ENCODE measurements around the gene CCDC28B.
A peak's percentile ranks its signal among the peaks of the same experiment; 100 is the strongest.

CCDC28B gene

DNA sequence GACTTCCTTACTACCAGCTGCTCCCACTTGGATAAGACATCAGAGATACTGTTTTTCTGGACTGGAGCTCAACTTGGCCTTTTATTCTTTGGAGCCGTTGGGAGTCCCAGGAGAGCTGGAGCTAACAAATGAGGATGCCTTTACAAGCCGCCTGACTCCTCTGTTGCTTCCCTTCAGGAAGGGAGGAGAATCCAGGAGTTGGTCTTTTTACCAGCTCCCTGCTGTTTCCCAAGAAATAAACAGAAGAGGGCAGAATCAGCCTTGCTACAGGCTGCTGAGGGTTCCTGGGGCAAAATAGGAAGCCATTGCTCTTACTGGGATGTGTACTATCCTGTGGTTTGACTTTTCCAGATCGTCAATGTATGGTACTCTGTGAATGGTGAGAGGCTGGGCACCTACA lies 23.3 kb downstream of the CCDC28B start:
- no peak for DNase-seq

DNA sequence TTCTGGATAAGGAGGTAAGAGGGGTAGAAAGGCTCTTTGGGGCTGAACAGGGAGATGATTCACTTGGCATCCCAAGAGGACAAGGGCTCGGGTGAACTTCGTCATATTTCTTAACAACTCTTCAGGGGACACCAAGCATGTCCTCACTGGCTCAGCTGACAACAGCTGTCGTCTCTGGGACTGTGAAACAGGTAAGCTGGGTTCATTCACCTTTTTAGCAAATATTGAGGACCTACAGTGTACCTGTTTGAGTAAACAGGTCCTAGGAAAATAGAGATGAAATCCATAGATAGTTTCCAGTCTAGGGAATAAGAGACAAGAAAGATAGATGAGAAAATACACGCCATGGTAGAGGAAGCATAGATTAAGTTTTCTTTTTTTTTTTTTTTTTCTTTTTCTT lies 23.9 kb downstream of the CCDC28B start:
- no peak for DNase-seq

DNA sequence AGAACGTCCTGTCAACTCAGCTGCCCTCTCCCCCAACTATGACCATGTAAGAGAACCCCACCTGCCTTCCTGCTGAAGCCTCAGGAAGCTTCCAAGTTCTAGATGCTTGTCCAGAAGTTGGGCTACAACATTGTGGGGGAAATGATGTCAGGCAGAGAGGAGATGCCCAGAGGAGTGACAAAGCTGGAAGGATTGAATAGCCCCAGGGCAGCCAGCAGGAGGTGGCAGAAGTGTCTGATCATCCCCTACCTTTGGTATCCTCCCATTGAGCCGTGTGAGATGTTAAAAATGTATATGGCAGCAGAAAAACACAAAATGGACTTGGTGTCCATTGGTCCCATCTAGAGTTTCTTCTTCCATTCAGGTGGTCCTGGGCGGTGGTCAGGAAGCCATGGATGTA lies 28.4 kb downstream of the CCDC28B start:
- DNase-seq = no peak

DNA sequence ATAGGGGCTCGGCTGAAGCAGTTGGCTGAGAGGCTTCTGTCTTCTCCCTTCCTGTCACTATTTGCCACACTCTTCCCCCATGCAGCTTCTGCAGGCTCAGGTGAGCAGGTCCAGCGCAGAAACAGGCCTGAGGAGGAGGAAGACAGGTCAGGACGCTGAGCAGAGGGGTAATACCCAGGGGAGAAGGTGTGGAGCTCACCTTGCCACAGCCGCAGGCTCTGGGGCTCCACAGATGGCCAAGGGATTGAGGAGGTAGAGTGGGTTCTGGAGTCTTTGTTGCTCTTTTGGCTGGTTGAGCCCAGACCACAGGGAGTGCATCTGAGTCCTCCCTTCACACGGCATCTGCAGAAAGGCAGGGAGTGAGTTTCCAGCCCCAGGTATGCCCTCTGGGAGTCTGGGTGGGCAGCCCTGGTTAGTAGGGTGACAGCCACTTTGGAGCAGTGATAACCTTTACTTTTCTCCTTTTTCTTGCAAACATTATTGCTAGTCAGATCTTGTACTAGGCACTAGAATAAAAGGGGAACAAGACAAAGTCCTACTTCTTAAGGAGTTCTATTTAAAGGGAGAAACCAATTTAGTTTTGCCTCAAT lies 31.5 kb downstream of the CCDC28B start:
- no peak for DNase-seq

DNA sequence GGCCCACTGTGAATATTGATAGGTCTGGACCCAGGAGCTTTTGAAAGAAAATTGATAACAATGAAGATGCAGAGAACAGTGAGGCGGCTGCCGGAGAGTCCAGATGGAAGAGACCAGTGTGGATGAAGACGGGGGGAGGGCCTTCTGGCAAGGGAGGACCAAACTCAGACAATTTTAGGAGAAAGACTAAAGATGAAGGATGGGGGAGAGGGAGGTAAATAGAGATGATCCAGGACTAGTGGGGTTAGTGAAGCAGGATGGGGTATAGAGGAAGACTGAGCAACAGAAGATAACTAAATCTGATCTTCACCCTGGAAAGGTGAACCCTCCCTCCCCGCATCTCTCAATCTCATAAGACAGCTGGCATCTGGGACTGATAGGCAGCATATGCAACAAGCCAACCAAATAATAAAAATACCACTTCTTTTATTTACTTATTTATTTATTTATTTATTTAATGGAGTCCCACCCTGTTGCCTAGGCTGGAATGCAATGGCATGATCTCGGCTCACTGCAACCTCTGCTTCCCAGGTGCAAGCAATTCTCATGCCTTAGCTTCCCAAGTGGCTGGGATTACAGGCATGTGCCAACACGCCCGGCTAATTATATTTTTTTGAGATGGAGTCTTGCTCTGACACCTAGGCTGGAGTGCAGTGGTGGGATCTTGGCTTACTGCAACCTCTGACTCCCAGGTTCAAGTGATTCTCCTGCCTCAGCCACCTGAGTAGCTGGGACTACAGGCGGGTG lies 32.3 kb downstream of the CCDC28B start:
- no peak for DNase-seq

DNA sequence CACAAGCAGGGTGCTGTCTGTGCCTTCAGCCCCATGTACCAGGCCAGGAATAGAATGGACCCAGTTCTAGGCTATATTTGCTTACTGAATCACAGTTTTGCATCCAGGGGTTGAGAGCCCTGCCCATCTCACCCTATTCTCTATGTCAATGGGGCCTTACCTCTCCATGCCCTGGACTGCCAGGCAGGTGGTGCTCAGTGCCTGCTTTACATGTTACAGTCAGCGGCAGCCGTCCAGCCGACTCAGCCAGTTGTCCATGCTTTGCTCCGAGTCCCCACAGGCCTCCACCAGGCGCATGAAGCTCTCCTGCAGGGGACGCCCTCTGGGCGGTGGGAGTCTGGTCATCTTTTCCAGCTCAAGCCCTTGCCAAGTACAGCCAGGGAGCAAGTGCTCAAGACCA lies 34.4 kb downstream of the CCDC28B start:
- no peak for DNase-seq

DNA sequence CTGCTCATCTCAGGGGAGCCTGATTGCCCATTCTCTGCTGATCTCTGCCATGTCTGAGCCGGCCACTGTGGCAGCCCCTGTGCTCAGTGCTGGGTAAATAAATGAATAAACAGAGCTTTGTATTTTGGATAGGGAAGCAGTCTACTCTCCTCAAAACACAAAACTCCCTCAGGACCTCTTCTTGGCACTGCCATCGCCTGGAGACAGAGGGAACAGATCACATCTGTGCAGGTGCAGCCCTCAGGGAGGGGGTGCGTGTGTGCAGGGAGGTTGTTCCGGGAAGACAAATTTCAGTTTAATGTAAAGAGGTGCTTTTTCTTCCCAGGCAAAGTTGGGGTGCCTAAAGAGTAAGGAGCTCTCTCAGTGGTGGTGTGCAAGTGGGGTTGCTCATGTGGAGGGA lies 38.9 kb downstream of the CCDC28B start:
- no peak for DNase-seq

DNA sequence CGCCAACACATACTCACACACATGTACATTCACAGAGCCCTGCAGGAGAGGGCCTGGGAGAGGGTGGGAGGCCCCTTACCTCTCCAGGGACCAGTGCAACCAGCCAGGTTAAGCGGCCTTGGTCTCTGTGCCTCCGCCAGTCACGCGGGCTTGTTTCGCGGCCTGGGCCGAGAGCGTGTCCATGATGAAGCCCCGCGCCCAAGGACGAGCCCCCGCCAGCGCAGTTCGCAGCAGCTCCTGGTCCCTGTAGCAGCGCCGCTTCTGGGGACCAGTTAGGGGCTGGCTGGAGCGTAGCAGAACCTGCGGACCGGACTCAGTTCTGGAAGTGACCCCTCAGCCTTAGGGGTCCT lies 39.4 kb downstream of the CCDC28B start:
- no peak for DNase-seq

DNA sequence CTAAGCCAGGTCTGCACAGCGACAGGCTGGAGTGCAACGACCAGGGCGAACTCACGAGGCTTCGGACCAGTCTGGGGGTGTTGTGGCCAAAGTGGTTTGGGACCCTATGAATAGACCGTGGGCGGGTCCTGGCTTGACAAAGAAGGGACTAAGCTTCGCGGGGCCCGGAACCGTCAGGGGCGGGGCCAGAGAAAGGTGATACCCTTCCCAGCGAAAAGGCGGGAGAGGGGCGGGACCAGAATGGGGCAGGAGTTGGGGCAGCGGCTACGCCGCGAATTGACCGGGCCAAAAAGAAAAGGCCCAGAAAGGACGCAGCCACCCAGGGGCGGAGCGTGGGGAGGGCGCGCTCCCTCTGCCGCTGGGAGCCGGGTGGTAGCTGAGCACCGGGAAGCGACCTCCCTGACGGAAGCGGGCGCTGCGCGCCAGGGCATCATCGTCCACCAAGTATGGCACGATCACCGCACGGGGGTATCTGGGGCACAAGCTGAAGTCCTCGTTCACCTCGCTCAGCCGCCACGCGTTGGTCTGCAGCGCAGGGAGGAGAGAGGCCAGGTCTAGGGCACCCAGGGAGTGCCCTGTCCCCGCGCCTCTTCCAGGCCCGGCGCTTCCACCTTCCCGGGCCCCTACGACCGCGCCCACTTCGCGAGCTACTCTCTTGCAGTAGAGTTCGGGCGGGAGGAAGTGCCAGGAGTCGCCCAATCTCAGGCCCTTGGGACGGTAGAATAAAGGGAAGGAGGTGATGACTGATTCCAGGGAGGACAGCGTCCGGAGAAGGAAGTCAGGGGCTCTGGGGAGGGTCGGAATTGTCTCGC lies 40.0 kb downstream of the CCDC28B start:
- DNase-seq = peak; percentile 45

DNA sequence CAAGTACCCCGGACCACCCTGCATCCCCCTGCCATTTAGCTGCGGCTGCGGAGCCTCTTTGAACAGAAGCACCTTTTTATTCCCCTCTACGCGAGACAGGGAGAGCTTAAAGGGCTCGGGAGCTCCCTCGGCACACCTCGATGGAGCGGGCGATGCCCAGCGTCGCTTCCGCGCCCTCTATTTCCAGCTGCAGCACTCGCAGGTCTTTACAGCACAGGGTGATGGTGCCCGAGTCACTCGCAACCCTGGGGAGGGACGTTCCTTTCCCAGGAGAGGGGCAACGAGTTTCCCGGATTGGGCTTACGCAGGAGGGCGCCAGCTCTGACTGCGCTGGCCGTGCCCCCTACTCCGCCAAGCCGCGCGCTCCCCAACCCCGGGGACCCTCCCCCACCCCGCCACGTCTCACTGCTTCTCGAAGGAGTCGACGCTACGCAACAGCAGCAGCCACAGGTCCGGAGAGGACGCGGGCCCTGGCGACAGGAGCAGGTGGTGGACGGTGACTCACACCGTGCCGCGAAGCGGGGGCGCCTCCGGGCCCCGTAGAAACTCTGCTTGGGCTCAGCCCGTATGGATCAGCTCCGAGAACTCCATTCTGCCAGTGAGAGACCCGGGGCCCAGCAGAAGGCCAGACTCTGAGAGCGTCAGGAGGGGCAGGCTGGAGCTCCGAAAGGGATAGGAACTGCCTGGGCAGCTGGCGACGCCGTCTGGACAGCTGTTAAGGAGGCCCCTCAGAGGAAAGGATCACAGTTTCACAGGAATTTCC lies 40.8 kb downstream of the CCDC28B start:
- DNase-seq = peak; percentile 46

DNA sequence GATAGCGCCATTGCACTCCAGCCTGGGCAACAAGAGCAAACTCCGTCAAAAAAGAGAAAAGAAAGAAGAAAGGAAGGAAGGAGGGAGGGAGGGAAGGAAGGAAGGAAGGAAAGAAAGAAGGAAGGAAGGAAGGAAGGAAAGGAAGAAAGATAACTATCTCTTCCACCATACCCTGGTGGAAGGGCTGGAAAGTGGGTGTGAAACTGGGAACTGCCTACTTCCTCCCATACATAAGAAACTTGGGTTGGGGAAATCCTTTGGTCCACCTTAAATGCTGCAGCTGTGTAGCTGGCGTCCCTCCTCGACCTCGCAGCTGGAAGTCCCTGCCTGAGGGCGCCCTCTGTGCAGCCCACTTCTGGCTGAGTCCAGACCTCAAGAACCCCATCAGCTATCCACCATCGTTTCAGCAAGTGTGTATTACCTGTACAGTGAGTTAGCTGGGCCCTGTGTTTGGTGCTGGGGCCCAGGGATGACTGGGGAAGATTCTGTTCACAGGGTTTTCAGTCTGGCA lies 42.0 kb downstream of the CCDC28B start:
- no peak for DNase-seq

DNA sequence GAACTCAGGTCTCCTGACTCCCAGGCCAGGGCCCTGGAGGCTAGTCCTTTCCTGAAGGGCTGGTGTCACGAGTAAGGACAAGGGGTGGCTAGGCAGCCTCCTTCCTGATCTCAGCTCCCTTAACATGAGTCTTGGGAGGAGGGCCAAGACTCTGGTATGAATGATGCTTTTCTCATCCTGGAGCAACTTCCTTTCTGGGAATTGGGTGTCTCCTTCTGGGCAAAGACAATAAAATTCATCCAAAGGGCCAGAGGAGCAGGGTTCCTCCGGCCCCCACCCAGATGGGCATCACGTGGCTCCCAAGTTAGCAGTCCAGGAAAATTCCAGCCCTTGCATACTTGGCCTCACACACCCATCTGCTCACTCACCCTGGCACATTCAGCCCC lies 46.5 kb downstream of the CCDC28B start, which contains the start of gene FAM167B:
Gene FAM167B (plus strand): TSS at position 335 of the 386 bp plus-strand sequence. CDS start 200 bp downstream, outside the sequence.
- peak; percentile 71 for DNase-seq

DNA sequence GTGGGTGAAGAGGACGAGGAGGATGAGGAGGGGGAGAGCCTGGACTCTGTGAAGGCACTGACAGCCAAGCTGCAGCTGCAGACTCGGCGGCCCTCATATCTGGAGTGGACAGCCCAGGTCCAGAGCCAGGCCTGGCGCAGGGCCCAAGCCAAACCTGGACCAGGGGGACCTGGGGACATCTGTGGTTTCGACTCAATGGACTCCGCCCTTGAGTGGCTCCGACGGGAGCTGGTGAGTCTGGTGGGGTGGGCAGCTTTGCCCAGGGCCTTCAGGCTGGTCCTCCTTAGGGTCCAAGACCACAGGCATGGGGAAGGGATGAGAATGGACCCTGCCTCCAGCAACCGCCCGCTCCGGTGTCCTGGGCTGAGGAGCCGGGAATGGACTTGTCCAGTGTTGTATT lies 47.1 kb downstream of the CCDC28B start:
- DNase-seq = no peak

DNA sequence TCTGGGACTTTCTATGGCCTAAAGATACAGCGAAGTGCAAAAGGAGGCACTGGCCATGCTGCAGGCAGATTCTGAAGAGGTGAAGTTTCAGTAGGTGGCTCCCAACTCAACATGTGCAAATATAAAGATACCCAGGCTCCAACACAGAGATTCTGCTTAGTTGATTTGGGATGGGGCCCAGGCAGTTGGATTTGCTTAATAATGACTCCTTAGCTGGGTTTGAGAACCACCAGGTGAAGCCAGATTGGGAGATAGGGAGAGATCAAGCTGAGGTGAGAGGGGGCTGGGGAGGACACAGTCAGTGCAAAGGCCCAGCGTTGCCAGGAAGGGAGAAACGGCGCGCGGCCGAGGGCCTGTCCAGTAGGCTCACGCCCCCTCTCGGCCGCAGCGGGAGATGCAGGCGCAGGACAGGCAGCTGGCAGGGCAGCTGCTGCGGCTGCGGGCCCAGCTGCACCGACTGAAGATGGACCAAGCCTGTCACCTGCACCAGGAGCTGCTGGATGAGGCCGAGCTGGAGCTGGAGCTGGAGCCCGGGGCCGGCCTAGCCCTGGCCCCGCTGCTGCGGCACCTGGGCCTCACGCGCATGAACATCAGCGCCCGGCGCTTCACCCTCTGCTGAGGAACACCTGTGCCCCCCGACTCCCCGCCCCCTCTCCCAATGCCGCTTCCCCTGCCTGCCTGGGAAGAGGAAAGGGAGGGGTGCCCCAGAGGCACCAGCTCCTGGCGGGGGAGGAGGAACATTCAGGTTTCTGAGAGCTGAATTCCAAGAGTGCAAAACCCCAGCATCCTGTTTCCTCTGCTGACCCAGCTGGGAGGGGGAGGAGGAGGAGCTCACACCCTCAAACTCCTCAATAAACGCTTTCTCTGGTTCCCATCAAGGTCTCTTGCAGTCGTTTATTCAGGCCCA lies 47.8 kb downstream of the CCDC28B start:
- peak; percentile 60 for DNase-seq

DNA sequence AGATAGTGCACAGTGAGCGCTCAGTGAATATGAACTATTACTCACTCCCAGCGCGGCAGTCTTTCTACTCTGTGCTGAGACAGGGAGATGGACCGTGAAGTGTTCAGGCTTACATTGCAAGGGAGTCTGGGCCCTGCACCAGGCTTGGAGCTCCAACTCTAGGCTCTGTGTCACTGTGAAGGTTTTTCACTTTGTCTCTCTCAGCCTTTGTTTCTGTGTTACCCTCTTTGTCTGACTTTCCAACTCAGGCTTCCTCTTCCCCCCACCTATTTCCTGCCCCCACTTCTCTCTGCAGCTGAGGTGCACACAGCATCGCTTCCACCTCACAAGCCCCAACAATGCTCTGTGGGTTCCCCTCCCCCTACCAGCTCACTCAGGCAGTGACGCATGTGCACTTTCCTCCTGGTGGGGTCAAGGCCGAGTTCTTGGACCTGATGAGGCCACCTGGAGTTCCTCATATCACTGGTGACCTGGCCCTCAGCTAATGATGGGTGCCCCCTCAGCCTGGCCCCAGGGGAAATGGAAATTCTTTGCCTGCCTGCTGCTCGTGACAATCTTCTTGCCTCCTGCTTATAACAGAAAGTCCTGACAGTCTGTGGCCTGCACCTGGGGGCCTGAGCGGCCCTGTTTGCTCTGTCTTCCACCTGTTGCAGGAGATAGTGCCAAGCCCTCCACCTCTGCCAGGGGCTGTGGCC lies 49.6 kb downstream of the CCDC28B start:
- DNase-seq = peak; percentile 20

DNA sequence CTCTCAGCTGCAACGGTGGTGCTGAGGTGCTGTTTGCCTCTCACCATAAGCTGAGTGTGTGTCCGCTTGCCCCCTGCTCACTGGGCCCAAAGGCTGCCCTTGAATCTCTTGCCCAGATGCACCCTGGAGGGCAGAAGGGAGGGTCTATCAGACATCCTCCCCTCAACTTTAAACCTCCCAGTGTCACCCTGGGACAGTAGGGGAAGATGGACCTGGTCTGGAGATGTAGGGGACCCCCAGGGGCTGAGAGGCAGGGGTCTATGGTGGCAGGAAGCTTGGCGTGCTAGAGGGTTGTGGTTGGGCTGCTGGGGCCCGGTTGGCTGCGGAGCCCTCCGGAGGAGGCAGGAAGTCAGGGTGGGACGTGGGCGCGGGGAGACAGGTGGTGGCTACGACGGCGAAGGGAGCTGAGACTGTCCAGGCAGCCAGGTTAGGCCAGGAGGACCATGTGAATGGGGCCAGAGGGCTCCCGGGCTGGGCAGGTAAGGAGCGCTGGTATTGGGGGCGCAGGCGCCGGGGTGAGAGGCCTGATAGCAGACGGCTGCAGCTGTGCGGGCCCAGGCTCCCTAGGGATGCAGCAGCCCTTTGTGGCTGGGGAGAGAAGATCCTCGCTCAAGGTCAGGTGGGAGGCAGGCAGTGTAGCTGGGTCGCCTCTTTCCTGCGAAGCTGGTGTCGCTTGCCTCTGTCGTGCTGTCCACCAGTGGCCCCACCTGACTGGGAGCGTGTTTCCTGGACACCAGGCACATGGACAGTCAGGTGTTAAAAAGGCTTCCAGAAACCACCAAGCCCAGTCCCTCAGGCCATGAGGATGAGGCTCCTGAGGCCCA lies 50.7 kb downstream of the CCDC28B start, which contains the start of gene LCK:
Gene LCK (plus strand): TSS at position 373 of the 824 bp plus-strand sequence. CDS start 23,065 bp downstream, outside the sequence.
- DNase-seq = no peak

Measured in fibroblast of skin of right biceps (primary cell).